Endothelial cell of coronary artery (primary cell): ENCODE measurements around the gene FOXN3. TPM values are rescaled to one million over a fixed set of nuclear protein-coding genes. Genes with fewer than 3 reads are reported as not detected.

Experiments
- total RNA-seq: library from RNA; depleted of rRNA; stranded (reverse); fragments of >200 nt; gene quantifications from 2 replicates; pipeline ENCODE4 v1.2.3, GENCODE V29; 2014

FOXN3 gene
- 10.9 and 21.8 TPM in 2 replicates for total RNA-seq

GRCh38 chr14:89417091-89417464 lies at the start of gene FOXN3:
FOXN3 (minus strand) TSS chr14:89417233; CDS start chr14:89412476, 4,757 bp downstream.

